SK-N-SH treated with all-trans-retinoic acid at 6 μM for 48 hours (cell line): Measurements from ENCODE around the gene PFKFB4.

Experiments
- ATAC-seq: fragments of 200-7000 bp; cut with Tn5 transposase; 3 replicates; pipeline ENCODE4 v1.9.1; 2020; ENCODE audit warnings: mild to moderate bottlenecking, moderate library complexity
- ARNTL ChIP-seq: fragments of 450-650 bp; formaldehyde crosslinking; IDR thresholded peaks from 2 replicates; pipeline ENCODE4 v1.5.0; 2020; ENCODE audit warnings: low read depth, mild to moderate bottlenecking, moderate library complexity, borderline replicate concordance
- BACH2 ChIP-seq: fragments of 250-450 bp; sonication (Bioruptor Pico); IDR thresholded peaks from 2 replicates; pipeline ENCODE4 v1.9.0; 2021; ENCODE audit warnings: mild to moderate bottlenecking, borderline replicate concordance
- CSDC2 ChIP-seq: fragments of 250-450 bp; sonication (Bioruptor Pico); IDR thresholded peaks from 2 replicates; pipeline ENCODE4 v1.5.0; 2020; ENCODE audit warnings: mild to moderate bottlenecking, moderate library complexity
- ESRRG ChIP-seq: fragments of 250-450 bp; sonication (Bioruptor Pico); IDR thresholded peaks from 2 replicates; pipeline ENCODE4 v1.6.1; 2021; ENCODE audit warnings: mild to moderate bottlenecking
- GLIS3 ChIP-seq: fragments of 250-450 bp; sonication (Bioruptor Pico); IDR thresholded peaks from 2 replicates; pipeline ENCODE4 v1.5.0; 2020; ENCODE audit warnings: mild to moderate bottlenecking, moderate library complexity
- OSR1 ChIP-seq: fragments of 250-450 bp; sonication (Bioruptor Pico); IDR thresholded peaks from 2 replicates; pipeline ENCODE4 v1.8.0; 2022; ENCODE audit warnings: moderate library complexity, mild to moderate bottlenecking, inconsistent platforms
- PPARA ChIP-seq: fragments of 250-450 bp; sonication (Bioruptor Pico); IDR thresholded peaks from 2 replicates; pipeline ENCODE4 v1.5.0; 2020; ENCODE audit warnings: mild to moderate bottlenecking, borderline replicate concordance
- SNAI2 ChIP-seq: fragments of 250-450 bp; sonication (Bioruptor Pico); IDR thresholded peaks from 2 replicates; pipeline ENCODE4 v1.5.0; 2020; ENCODE audit warnings: mild to moderate bottlenecking, moderate library complexity
- TCF4 ChIP-seq: fragments of 250-450 bp; sonication (Bioruptor Pico); IDR thresholded peaks from 2 replicates; pipeline ENCODE4 v1.8.0; 2021; ENCODE audit warnings: mild to moderate bottlenecking, moderate library complexity, borderline replicate concordance
- TOX ChIP-seq: fragments of 250-450 bp; sonication (Bioruptor Pico); IDR thresholded peaks from 2 replicates; pipeline ENCODE4 v1.8.0; 2021; ENCODE audit warnings: mild to moderate bottlenecking, moderate library complexity, borderline replicate concordance
- ZC3H10 ChIP-seq: fragments of 250-450 bp; sonication (Bioruptor Pico); IDR thresholded peaks from 2 replicates; pipeline ENCODE4 v1.5.1; 2021; ENCODE audit warnings: mild to moderate bottlenecking, moderate library complexity
- ZFP3 ChIP-seq: fragments of 250-450 bp; sonication (Bioruptor Pico); IDR thresholded peaks from 2 replicates; pipeline ENCODE4 v1.5.0; 2020; ENCODE audit warnings: mild to moderate bottlenecking, moderate library complexity
- ZFP30 ChIP-seq: fragments of 450-650 bp; formaldehyde crosslinking; IDR thresholded peaks from 2 replicates; pipeline ENCODE4 v1.5.0; 2022; ENCODE audit warnings: mild to moderate bottlenecking, moderate library complexity
- ZNF565 ChIP-seq: fragments of 450-650 bp; formaldehyde crosslinking; conservative IDR thresholded peaks from 2 replicates; pipeline ENCODE4 v1.5.0; 2020; ENCODE audit warnings: low read depth, mild to moderate bottlenecking, moderate library complexity
- ZNF8 ChIP-seq: fragments of 450-650 bp; formaldehyde crosslinking; IDR thresholded peaks from 2 replicates; pipeline ENCODE4 v1.5.0; 2020; ENCODE audit warnings: mild to moderate bottlenecking, moderate library complexity
- TF ChIP-seq, protein P1 (sequence below): fragments of 250-450 bp; sonication (Bioruptor Pico); IDR thresholded peaks from 2 replicates; pipeline ENCODE4 v1.8.0; 2020; ENCODE audit warnings: mild to moderate bottlenecking, moderate library complexity, borderline replicate concordance
- TF ChIP-seq, protein P2 (sequence below): fragments of 250-450 bp; sonication (Bioruptor Pico); IDR thresholded peaks from 2 replicates; pipeline ENCODE4 v1.5.1; 2021; ENCODE audit warnings: mild to moderate bottlenecking, moderate library complexity
- TF ChIP-seq, protein P3 (sequence below): fragments of 250-450 bp; sonication (Bioruptor Pico); IDR thresholded peaks from 2 replicates; pipeline ENCODE4 v1.5.1; 2020; ENCODE audit warnings: low read depth, mild to moderate bottlenecking, moderate library complexity
- TF ChIP-seq, protein P4 (sequence below): fragments of 250-450 bp; sonication (Bioruptor Pico); IDR thresholded peaks from 2 replicates; pipeline ENCODE4 v1.5.0; 2020; ENCODE audit warnings: mild to moderate bottlenecking, moderate library complexity
- TF ChIP-seq, protein P5 (sequence below): fragments of 250-450 bp; sonication (Bioruptor Pico); IDR thresholded peaks from 2 replicates; pipeline ENCODE4 v1.8.0; 2021; ENCODE audit warnings: low read depth, mild to moderate bottlenecking, moderate library complexity, borderline replicate concordance

PFKFB4 gene

DNA sequence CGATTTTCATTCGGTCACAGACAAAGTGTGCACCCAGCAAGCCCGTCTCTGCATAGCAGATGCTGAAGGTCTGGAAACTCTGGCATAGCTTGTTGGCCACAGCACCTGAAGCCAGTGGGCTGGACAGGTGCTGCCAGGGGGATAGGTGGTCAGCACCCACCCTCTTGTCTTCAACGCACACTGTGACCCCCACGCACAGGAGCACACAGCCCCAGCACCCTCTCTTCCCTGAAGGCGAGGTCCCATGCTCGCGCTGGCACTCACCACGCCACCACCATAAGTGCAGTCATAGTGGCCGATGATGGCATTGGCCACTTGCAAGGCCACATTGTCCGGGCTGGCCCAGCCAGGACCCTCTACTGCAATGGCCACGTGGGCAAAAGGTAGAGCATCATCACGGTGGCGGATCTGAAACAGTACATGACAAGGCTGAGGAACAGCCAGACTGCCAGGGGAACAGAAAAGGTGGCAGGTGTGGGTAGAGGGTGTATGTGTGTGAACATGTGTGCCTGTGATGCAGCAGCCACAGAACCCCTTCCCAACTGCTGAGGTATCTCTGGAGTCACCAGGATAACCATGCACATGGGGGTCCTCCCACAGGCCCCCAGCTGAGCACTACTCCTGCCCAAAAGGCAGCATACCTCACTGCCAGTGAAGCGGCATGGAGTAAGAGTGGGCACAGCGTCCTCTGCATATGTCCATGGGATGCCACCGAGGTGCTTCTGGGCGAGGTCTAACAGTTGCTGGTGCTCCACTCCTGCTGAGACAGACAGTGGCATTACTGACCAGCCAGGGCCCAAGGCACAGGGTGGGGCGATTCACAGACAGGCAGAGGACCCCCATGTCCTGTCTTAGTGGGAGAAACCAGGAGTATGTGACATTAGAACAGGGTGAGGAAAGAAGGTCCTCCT is 44.4 kb upstream of the PFKFB4 start:
- TF ChIP-seq CSDC2 (CRISPR knock-in tag): no peak
- no peak for TF ChIP-seq GLIS3 (CRISPR knock-in tag)
- TF ChIP-seq, protein P1, sequence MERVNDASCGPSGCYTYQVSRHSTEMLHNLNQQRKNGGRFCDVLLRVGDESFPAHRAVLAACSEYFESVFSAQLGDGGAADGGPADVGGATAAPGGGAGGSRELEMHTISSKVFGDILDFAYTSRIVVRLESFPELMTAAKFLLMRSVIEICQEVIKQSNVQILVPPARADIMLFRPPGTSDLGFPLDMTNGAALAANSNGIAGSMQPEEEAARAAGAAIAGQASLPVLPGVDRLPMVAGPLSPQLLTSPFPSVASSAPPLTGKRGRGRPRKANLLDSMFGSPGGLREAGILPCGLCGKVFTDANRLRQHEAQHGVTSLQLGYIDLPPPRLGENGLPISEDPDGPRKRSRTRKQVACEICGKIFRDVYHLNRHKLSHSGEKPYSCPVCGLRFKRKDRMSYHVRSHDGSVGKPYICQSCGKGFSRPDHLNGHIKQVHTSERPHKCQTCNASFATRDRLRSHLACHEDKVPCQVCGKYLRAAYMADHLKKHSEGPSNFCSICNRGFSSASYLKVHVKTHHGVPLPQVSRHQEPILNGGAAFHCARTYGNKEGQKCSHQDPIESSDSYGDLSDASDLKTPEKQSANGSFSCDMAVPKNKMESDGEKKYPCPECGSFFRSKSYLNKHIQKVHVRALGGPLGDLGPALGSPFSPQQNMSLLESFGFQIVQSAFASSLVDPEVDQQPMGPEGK (CRISPR knock-in tag): no peak
- TF ChIP-seq, protein P2, sequence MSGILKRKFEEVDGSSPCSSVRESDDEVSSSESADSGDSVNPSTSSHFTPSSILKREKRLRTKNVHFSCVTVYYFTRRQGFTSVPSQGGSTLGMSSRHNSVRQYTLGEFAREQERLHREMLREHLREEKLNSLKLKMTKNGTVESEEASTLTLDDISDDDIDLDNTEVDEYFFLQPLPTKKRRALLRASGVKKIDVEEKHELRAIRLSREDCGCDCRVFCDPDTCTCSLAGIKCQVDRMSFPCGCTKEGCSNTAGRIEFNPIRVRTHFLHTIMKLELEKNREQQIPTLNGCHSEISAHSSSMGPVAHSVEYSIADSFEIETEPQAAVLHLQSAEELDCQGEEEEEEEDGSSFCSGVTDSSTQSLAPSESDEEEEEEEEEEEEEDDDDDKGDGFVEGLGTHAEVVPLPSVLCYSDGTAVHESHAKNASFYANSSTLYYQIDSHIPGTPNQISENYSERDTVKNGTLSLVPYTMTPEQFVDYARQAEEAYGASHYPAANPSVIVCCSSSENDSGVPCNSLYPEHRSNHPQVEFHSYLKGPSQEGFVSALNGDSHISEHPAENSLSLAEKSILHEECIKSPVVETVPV (CRISPR knock-in tag): no peak
- no peak for TF ChIP-seq ZNF565 (CRISPR knock-in tag)
- TF ChIP-seq, all 23 proteins: peak for 0
- ATAC-seq: no peak

DNA sequence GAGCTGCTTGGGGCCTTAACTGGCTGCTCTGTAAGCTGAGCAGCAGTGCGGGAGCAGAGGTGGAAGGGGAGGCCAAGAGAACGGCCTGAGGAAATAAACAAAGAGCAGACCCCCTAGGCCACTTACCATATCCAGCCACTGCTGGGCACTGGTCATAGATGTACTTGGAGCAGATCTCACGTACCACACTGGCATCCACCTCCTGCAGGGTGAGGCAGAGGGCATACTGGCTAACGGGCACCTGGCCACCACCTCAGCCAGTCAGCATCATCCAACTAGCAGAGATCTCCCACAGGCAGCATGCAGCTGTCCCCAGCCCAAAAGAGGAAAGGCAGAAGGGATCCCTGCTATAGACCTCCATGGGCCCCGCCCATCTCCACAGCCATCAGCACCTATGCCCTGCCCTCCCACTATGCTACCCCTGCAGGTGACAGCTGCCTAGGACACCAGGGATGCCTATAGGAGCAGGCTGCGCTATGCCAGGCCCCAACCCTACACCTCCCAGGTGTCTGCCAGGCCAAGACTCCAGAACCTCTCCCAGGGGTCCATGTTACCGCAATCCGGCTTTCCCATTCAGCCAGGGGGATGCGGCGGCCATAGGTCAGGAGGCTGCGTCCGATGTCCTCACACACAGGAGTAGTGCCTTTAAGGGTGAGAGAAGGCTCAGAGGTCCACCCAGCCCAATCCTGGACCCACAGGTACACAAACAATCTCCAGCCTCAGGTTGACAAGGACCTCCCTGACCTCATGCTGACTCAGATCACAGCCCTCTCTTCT is 43.1 kb upstream of the PFKFB4 start:
- no peak for ATAC-seq
- no peak for TF ChIP-seq ZNF565 (CRISPR knock-in tag)
- TF ChIP-seq ZFP30 (CRISPR knock-in tag): no peak
- TF ChIP-seq, protein P2 (CRISPR knock-in tag): no peak
- TF ChIP-seq, protein P3, sequence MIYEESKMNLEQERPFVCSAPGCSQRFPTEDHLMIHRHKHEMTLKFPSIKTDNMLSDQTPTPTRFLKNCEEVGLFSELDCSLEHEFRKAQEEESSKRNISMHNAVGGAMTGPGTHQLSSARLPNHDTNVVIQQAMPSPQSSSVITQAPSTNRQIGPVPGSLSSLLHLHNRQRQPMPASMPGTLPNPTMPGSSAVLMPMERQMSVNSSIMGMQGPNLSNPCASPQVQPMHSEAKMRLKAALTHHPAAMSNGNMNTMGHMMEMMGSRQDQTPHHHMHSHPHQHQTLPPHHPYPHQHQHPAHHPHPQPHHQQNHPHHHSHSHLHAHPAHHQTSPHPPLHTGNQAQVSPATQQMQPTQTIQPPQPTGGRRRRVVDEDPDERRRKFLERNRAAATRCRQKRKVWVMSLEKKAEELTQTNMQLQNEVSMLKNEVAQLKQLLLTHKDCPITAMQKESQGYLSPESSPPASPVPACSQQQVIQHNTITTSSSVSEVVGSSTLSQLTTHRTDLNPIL (CRISPR knock-in tag): no peak
- TF ChIP-seq ARNTL (CRISPR knock-in tag): no peak

DNA sequence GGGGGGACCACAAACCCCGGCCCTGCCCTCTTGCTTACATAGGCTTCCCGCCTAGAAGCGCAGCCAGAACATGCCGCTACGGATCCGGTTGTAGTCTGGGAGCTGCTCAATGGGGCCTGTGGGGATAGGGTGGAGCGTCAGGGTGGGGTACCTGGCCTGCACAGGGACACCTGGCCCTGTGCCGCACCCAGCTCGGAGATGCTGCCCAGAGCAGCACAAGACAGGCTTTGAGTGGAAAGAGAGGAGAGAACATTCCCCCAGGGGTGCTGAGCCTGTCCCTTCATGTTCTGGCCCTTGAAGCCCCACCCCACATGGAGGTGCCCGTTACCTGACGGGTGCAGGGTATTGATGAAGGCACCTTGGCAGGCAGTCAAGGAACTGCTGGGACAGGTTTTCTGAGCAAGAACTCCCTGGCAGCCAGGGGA is 42.5 kb upstream of the PFKFB4 start:
- ATAC-seq: no peak
- no peak for TF ChIP-seq BACH2 (CRISPR knock-in tag)
- no peak for TF ChIP-seq TCF4 (CRISPR knock-in tag)
- TF ChIP-seq SNAI2: no peak
- TF ChIP-seq ZC3H10 (CRISPR knock-in tag): no peak
- TF ChIP-seq ARNTL (CRISPR knock-in tag): no peak
- no peak for TF ChIP-seq CSDC2 (CRISPR knock-in tag)
- TF ChIP-seq TOX: no peak
- no peak for TF ChIP-seq ESRRG (CRISPR knock-in tag)
- no peak for TF ChIP-seq PPARA (CRISPR knock-in tag)
- TF ChIP-seq, protein P2 (CRISPR knock-in tag): no peak
- no peak for TF ChIP-seq ZNF8 (CRISPR knock-in tag)
- TF ChIP-seq OSR1 (CRISPR knock-in tag): no peak
- no peak for TF ChIP-seq ZNF565 (CRISPR knock-in tag)
- TF ChIP-seq, protein P1 (CRISPR knock-in tag): no peak
- TF ChIP-seq ZFP30 (CRISPR knock-in tag): no peak
- TF ChIP-seq, protein P4, sequence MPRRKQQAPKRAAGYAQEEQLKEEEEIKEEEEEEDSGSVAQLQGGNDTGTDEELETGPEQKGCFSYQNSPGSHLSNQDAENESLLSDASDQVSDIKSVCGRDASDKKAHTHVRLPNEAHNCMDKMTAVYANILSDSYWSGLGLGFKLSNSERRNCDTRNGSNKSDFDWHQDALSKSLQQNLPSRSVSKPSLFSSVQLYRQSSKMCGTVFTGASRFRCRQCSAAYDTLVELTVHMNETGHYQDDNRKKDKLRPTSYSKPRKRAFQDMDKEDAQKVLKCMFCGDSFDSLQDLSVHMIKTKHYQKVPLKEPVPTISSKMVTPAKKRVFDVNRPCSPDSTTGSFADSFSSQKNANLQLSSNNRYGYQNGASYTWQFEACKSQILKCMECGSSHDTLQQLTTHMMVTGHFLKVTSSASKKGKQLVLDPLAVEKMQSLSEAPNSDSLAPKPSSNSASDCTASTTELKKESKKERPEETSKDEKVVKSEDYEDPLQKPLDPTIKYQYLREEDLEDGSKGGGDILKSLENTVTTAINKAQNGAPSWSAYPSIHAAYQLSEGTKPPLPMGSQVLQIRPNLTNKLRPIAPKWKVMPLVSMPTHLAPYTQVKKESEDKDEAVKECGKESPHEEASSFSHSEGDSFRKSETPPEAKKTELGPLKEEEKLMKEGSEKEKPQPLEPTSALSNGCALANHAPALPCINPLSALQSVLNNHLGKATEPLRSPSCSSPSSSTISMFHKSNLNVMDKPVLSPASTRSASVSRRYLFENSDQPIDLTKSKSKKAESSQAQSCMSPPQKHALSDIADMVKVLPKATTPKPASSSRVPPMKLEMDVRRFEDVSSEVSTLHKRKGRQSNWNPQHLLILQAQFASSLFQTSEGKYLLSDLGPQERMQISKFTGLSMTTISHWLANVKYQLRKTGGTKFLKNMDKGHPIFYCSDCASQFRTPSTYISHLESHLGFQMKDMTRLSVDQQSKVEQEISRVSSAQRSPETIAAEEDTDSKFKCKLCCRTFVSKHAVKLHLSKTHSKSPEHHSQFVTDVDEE (CRISPR knock-in tag): no peak
- TF ChIP-seq, protein P5, sequence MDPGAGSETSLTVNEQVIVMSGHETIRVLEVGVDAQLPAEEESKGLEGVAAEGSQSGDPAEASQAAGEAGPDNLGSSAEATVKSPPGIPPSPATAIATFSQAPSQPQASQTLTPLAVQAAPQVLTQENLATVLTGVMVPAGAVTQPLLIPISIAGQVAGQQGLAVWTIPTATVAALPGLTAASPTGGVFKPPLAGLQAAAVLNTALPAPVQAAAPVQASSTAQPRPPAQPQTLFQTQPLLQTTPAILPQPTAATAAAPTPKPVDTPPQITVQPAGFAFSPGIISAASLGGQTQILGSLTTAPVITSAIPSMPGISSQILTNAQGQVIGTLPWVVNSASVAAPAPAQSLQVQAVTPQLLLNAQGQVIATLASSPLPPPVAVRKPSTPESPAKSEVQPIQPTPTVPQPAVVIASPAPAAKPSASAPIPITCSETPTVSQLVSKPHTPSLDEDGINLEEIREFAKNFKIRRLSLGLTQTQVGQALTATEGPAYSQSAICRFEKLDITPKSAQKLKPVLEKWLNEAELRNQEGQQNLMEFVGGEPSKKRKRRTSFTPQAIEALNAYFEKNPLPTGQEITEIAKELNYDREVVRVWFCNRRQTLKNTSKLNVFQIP: no peak
- no peak for TF ChIP-seq ZFP3 (CRISPR knock-in tag)
